Measurements from ENCODE around the gene IFFO2.

Gene IFFO2

DNA sequence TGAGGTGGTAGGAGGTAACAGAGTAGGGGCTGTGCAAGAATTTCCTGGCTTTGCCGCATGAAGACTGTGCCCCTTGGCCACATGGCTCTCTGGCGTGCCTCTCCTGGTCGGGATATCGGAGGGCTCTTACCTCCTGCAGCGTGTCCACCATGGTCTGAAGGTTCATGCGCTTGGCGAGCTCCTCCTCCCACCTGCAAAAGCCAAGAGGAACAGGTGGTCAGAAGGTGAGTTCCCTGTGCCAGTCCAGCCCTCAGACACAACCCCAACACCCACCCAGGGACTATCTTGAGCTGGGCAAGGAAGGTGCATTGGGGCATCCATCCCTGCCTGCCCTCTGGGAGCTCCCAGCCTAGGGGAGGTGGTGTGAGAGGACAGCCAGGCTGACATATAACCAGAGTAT lies 35.5 kb downstream of the IFFO2 start:
- no peak for TF ChIP-seq CTCF (IDR thresholded peaks at IDR 0.05)
- Histone ChIP-seq H3K36me3 (peaks cover 0 to 49% (median 21%) of the 10 kb centered on the region in 3 donors), H3K9me3 (no peaks in the 10 kb centered on the region), H3K27me3 (no peaks in the 10 kb centered on the region), H3K27ac (peak overlapping the region; percentile 86 to 95), H3K4me3 (no peak overlapping the region), H3K4me1 (peaks cover 14 to 44% (median 40%) of the 10 kb centered on the region in 4 donors)
- intact Hi-C loops (cut with DNase I; ENCODE audit: low total_unique reads): no loop called here
- DNase-seq: no peak

- no peaks in the 10 kb centered on the region for H3K9me3 ChIP-seq
- no peaks in the 10 kb centered on the region for H3K27me3 ChIP-seq
- intact Hi-C loops (cut with DNase I; ENCODE audit: low total_unique reads): no loop called here
- no peak overlapping the region for H3K27ac ChIP-seq
- DNase-seq: no peak
- peaks cover 14 to 54% (median 47%) of the 10 kb centered on the region in 4 donors for H3K4me1 ChIP-seq
- no peak for TF ChIP-seq CTCF (IDR thresholded peaks at IDR 0.05)
- H3K36me3 ChIP-seq: peaks cover 0 to 58% (median 23%) of the 10 kb centered on the region in 3 donors
- no peak overlapping the region for H3K4me3 ChIP-seq
Measured at GRCh38 chr1:18919956-18920355, 36.5 kb downstream of the IFFO2 start.

DNA sequence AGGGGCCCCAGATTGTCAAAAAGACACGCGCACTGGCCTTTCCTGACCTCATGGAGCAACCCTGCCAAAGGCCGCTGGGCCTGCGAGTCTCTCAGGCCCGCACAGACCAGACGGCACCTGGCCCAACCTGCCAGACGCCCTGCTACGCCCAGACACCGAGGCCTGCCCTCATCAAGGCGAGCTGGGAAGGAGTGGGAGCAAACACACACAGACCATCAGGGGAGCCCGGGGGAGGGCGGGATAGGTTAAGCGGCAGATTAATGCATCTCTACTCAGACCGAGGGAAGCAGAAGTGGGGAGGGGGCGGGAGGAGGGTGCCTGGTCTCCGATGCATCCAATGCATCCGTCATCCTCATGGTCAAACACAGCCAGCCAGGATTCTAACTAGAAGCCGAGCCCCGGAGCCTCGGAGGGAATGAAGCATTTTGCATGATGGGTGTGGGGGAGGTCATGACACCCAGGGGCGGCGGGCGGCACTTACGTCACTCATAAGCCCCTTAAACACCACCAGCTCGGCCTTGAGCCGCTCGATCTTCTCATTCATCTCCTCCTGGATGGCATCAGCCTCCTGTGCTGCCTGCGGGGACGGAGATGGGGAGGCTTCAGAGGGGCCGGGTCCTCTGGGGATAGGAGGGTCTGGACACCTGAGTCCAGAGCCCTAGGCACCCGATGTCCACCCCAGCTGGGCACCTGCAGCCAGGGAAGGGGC lies 37.1 kb downstream of the IFFO2 start:
- H3K27ac ChIP-seq: no peak overlapping the region
- intact Hi-C loops (cut with DNase I; ENCODE audit: low total_unique reads): no loop called here
- H3K9me3 ChIP-seq: no peaks in the 10 kb centered on the region
- H3K27me3 ChIP-seq: no peaks in the 10 kb centered on the region
- H3K4me3 ChIP-seq: no peak overlapping the region
- no peak for TF ChIP-seq CTCF (IDR thresholded peaks at IDR 0.05)
- H3K36me3 ChIP-seq: peaks cover 0 to 58% (median 23%) of the 10 kb centered on the region in 3 donors
- no peak for DNase-seq
- peaks cover 14 to 54% (median 47%) of the 10 kb centered on the region in 4 donors for H3K4me1 ChIP-seq

DNA sequence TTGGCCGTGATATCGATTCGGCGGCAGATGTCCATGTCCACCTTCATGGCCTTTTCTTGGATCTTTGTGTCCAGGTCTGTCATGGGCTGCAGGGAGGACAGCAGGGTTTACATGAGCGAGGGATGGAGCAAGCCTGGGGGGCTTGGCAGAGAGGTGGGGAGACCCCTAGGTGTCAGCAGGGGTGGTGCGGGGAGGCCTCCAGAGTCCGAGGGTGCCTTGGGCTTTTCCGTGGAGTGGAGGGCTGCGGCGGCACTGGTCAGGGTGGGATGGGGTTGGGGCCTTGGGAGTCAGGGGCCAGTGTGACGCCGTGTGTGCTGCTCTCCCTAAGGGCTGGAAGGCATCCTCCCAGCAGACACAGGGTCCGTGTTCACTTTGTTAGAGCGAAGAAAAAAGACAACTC lies 38.1 kb downstream of the IFFO2 start:
- no peaks in the 10 kb centered on the region for H3K27me3 ChIP-seq
- no peak for DNase-seq
- no peak for TF ChIP-seq CTCF (IDR thresholded peaks at IDR 0.05)
- no peak overlapping the region for H3K27ac ChIP-seq
- H3K4me3 ChIP-seq: no peak overlapping the region
- H3K36me3 ChIP-seq: peaks cover 0 to 58% (median 23%) of the 10 kb centered on the region in 3 donors
- H3K4me1 ChIP-seq: peaks cover 14 to 54% (median 44%) of the 10 kb centered on the region in 4 donors
- H3K9me3 ChIP-seq: no peaks in the 10 kb centered on the region
- intact Hi-C loops (cut with DNase I; ENCODE audit: low total_unique reads): no loop called here

- no peak for DNase-seq
Measured at GRCh38 chr1:18917071-18917799, 39.2 kb downstream of the IFFO2 start.

More at GRCh38 chr1:18917071-18917799, 39.2 kb downstream of the IFFO2 start:
- Histone ChIP-seq H3K36me3 (peaks cover 0 to 58% (median 23%) of the 10 kb centered on the region in 3 donors), H3K9me3 (no peaks in the 10 kb centered on the region), H3K27ac (no peak overlapping the region), H3K4me1 (peaks cover 4 to 52% (median 39%) of the 10 kb centered on the region in 4 donors), H3K27me3 (no peaks in the 10 kb centered on the region), H3K4me3 (no peak overlapping the region)
- intact Hi-C loops (cut with DNase I; ENCODE audit: low total_unique reads): no loop called here
- no peak for TF ChIP-seq CTCF (IDR thresholded peaks at IDR 0.05)
